OCI-LY7 (cell line): Measurements from ENCODE around the gene SDCCAG8. TPM values are rescaled to one million over a fixed set of nuclear protein-coding genes. Genes with fewer than 3 reads are reported as not detected.

Experiments
- BruUV-seq: library from RNA; stranded (reverse); fragments of 400-500 nt; replicated peaks from 2 replicates; lab custom pipeline; 2021; lab: Mats Ljungman, UMichigan
- CTCF ChIA-PET: fragments of 300-600 bp; sonication (Branson Sonifier 250); formaldehyde crosslinking; loops from one replicate; lab custom pipeline; 2022; ENCODE audit warnings: antibody characterized with exemption; ENCODE audit not compliant: unreplicated experiment; lab: Charles Lee
- POLR2A ChIA-PET: fragments of 300-600 bp; sonication (Branson Sonifier 250); formaldehyde crosslinking; loops from one replicate; lab custom pipeline; 2022; ENCODE audit warnings: antibody characterized with exemption; lab: Charles Lee
- DNase-seq: peaks from one replicate; pipeline ENCODE4 v3.0.0-alpha.2; 2015; ENCODE audit warnings: low spot score
- H2AFZ ChIP-seq: fragments of 200-600 bp; sonication (generic), shearing (Covaris generic); 2 replicates; pipeline ENCODE4 v1.6.1; 2014; ENCODE audit warnings: mild to moderate bottlenecking, antibody characterized with exemption, low read length, moderate library complexity
- H3K27ac ChIP-seq: fragments of 200-600 bp; sonication (generic); 2 replicates; pipeline ENCODE4 v1.5.1; 2014; ENCODE audit warnings: mixed run types, low read depth, mild to moderate bottlenecking, moderate library complexity, low read length, inconsistent platforms; ENCODE audit not compliant: poor library complexity, severe bottlenecking
- H3K36me3 ChIP-seq: fragments of 200-600 bp; sonication (generic); 2 replicates; pipeline ENCODE4 v1.6.1; 2014; ENCODE audit warnings: mild to moderate bottlenecking, antibody characterized with exemption, low read length, moderate library complexity, mixed read lengths; ENCODE audit not compliant: insufficient read depth
- H3K4me1 ChIP-seq: fragments of 200-600 bp; sonication (generic); 2 replicates; pipeline ENCODE4 v1.5.1; 2014; ENCODE audit warnings: mild to moderate bottlenecking, low read length; ENCODE audit not compliant: insufficient read depth, poor library complexity, severe bottlenecking
- H3K4me2 ChIP-seq: fragments of 200-600 bp; sonication (generic); 2 replicates; pipeline ENCODE4 v1.6.1; 2014; ENCODE audit warnings: mild to moderate bottlenecking, low read length
- H3K4me3 ChIP-seq: fragments of 200-600 bp; sonication (generic); 2 replicates; pipeline ENCODE4 v1.5.1; 2014; ENCODE audit warnings: mild to moderate bottlenecking, low read depth, low read length; ENCODE audit not compliant: poor library complexity, severe bottlenecking
- H3K79me2 ChIP-seq: fragments of 200-600 bp; sonication (generic); 2 replicates; pipeline ENCODE4 v1.6.1; 2016; ENCODE audit warnings: low read depth, mild to moderate bottlenecking, low read length, moderate library complexity, mixed read lengths; ENCODE audit not compliant: insufficient read depth
- H3K9me2 ChIP-seq: fragments of 200-600 bp; sonication (generic); 2 replicates; pipeline ENCODE4 v1.6.1; 2016; ENCODE audit warnings: mild to moderate bottlenecking, low read length, mixed read lengths; ENCODE audit not compliant: insufficient read depth
- H3K9me3 ChIP-seq: fragments of 200-600 bp; sonication (generic); 2 replicates; pipeline ENCODE4 v1.6.1; 2014; ENCODE audit warnings: mild to moderate bottlenecking, mixed run types, low read length, mixed read lengths
- H4K20me1 ChIP-seq: fragments of 200-600 bp; sonication (generic); 2 replicates; pipeline ENCODE4 v1.6.1; 2014; ENCODE audit warnings: mild to moderate bottlenecking, antibody characterized with exemption, low read length, moderate library complexity, mixed read lengths; ENCODE audit not compliant: insufficient read depth
- EZH2phosphoT487 ChIP-seq: fragments of 200-600 bp; sonication (generic); IDR thresholded peaks from 2 replicates; pipeline ENCODE4 v1.6.1; 2018; ENCODE audit warnings: low read depth, borderline replicate concordance, mild to moderate bottlenecking, mixed run types, antibody characterized with exemption, low read length, moderate library complexity, mixed read lengths
- intact Hi-C: fragments of 100-400 bp; cut with micrococcal nuclease; formaldehyde crosslinking; loops from one replicate; pipeline ENCODE4 v1.10.0; 2022; ENCODE audit not compliant: unreplicated experiment
- total RNA-seq, 2 experiments: library from RNA; depleted of rRNA in 1 of 2; stranded (reverse); fragments of >200 nt in 1 of 2; shearing (Covaris generic) in 1 of 2; gene quantifications; 2 replicates each; pipeline ENCODE4 v1.2.3, GENCODE V29; 2014 to 2022
- TF ChIP-seq, protein P1 (sequence below): fragments of 200-600 bp; sonication (generic); conservative IDR thresholded peaks from 2 replicates; pipeline ENCODE4 v1.5.1; 2014; ENCODE audit warnings: mild to moderate bottlenecking, antibody characterized with exemption, low read length, moderate library complexity, mixed read lengths

Gene SDCCAG8
- total RNA-seq, 2 experiments from 2014 or later: 18.1 to 28.7 TPM

DNA sequence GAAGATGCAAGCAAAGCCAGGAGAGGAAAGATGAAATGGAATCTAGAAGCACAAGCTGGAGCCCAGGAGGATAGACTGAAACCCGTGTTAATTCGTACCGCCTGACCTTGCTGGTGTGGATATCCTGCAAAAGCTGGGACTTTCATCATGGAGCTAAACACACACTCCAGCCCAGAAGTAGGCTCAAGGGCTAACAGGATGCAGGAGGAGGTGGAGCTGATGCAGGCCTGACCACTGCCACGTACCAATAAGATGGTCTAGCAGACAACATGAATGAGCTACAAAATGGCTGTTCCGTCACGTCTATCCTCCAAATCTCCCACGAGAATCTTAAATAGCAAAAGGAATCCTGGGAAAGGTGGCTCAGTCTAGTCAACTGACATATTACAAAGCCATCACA is 270.3 kb downstream of the SDCCAG8 start:
- BruUV-seq: no TSS peak
- no peaks in the 10 kb centered on the region for H3K4me1 ChIP-seq
- no peaks in the 10 kb centered on the region for H3K9me2 ChIP-seq

GRCh38 chr1:243528459-243529121 is 272.7 kb downstream of the SDCCAG8 start:
- H4K20me1 ChIP-seq: no peaks in the 10 kb centered on the region
- no peak overlapping the region for H2AFZ ChIP-seq
- no peak overlapping the region for H3K4me2 ChIP-seq
- H3K4me3 ChIP-seq: no peak overlapping the region
- intact Hi-C loops: no loop called here
- CTCF ChIA-PET: no interaction called here
- H3K9me2 ChIP-seq: no peaks in the 10 kb centered on the region
- no peaks in the 10 kb centered on the region for H3K79me2 ChIP-seq
- H3K27ac ChIP-seq: no peak overlapping the region
- no peaks in the 10 kb centered on the region for H3K9me3 ChIP-seq
- no TSS peak for BruUV-seq
- no peaks in the 10 kb centered on the region for H3K36me3 ChIP-seq
- POLR2A ChIA-PET: interaction anchor here (0.6 kb wide), 1 partner anchor 1287 kb away, joined by 3 read pairs; no protein-coding TSS in a partner anchor
- no peak for DNase-seq
- no peak for TF ChIP-seq EZH2phosphoT487
- TF ChIP-seq, protein P1, sequence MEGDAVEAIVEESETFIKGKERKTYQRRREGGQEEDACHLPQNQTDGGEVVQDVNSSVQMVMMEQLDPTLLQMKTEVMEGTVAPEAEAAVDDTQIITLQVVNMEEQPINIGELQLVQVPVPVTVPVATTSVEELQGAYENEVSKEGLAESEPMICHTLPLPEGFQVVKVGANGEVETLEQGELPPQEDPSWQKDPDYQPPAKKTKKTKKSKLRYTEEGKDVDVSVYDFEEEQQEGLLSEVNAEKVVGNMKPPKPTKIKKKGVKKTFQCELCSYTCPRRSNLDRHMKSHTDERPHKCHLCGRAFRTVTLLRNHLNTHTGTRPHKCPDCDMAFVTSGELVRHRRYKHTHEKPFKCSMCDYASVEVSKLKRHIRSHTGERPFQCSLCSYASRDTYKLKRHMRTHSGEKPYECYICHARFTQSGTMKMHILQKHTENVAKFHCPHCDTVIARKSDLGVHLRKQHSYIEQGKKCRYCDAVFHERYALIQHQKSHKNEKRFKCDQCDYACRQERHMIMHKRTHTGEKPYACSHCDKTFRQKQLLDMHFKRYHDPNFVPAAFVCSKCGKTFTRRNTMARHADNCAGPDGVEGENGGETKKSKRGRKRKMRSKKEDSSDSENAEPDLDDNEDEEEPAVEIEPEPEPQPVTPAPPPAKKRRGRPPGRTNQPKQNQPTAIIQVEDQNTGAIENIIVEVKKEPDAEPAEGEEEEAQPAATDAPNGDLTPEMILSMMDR: no peak
- no peaks in the 10 kb centered on the region for H3K4me1 ChIP-seq

More for the DNA sequence above, 270.3 kb downstream of the SDCCAG8 start:
- CTCF ChIA-PET: no interaction called here
- H3K4me2 ChIP-seq: no peak overlapping the region
- no peaks in the 10 kb centered on the region for H4K20me1 ChIP-seq
- no peak overlapping the region for H2AFZ ChIP-seq
- POLR2A ChIA-PET: interaction anchor here (0.6 kb wide), 1 partner anchor 43 kb away, joined by 5 read pairs; no protein-coding TSS in a partner anchor
- no peaks in the 10 kb centered on the region for H3K79me2 ChIP-seq
- H3K9me3 ChIP-seq: no peaks in the 10 kb centered on the region
- intact Hi-C loops: no loop called here
- no peak overlapping the region for H3K4me3 ChIP-seq
- no peak for DNase-seq
- TF ChIP-seq, protein P1: no peak
- no peak overlapping the region for H3K27ac ChIP-seq
- H3K36me3 ChIP-seq: no peaks in the 10 kb centered on the region

DNA sequence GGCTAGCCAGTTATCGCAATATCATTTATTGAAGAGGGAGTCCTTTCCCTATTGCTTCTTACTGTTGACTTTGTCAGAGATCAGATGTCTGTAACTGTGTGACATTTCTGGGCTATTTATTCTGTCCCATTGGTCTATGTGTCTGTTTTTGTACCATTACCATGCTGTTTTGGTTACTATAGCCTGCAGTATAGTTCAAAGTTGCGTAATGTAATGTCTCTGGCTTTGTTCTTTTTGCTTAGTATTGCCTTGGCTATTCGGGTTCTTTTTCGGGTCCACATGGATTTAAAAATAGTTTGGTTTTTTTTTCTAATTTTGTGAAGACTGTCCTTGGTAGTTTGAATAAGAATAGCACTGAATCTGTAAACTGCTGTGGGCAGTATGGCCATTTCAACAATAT is 273.7 kb downstream of the SDCCAG8 start:
- no peak overlapping the region for H3K4me2 ChIP-seq
- no peaks in the 10 kb centered on the region for H3K36me3 ChIP-seq
- TF ChIP-seq, protein P1: no peak
- no peak for TF ChIP-seq EZH2phosphoT487
- H4K20me1 ChIP-seq: no peaks in the 10 kb centered on the region
- H3K27ac ChIP-seq: no peak overlapping the region
- no peaks in the 10 kb centered on the region for H3K4me1 ChIP-seq
- ChIA-PET POLR2A (interaction anchor here (0.5 kb wide), 1 partner anchor 1515 kb away, joined by 4 read pairs; no protein-coding TSS in a partner anchor), CTCF (no interaction called here)
- no peak overlapping the region for H2AFZ ChIP-seq
- BruUV-seq: no TSS peak
- no peaks in the 10 kb centered on the region for H3K9me3 ChIP-seq
- intact Hi-C loops: no loop called here
- no peaks in the 10 kb centered on the region for H3K9me2 ChIP-seq
- H3K79me2 ChIP-seq: no peaks in the 10 kb centered on the region
- no peak overlapping the region for H3K4me3 ChIP-seq
- DNase-seq: no peak
